Lung microvascular endothelial cell (primary cell): ENCODE data around the gene PDE4D. TPM values are rescaled to one million over a fixed set of nuclear protein-coding genes. Genes with fewer than 3 reads are reported as not detected.

Source experiments
- DNase-seq, 2 donors: peaks; one replicate each; pipeline versions ENCODE4 v3.0.0 to v3.0.0-alpha.2; 2010; ENCODE audit warnings: low read depth in 2 of 2
- total RNA-seq: library from RNA; depleted of rRNA; stranded (reverse); fragments of >200 nt; gene quantifications from 2 replicates; pipeline ENCODE4 v1.2.1, GENCODE V29; 2014

Gene PDE4D
- total RNA-seq, 1 donor from 2014 or later: 23.8 TPM

GRCh38 chr5:59554501-59554900 lies 339.0 kb downstream of the PDE4D start:
- DNase-seq: peak in 1 of 2 donors; percentile 28

- no peak for DNase-seq
Observed at GRCh38 chr5:59553992-59554391, 339.5 kb downstream of the PDE4D start.

- no peak for DNase-seq
Observed at GRCh38 chr5:59548807-59549357, 344.6 kb downstream of the PDE4D start.

- no peak for DNase-seq
Observed at GRCh38 chr5:59547731-59548130, 345.8 kb downstream of the PDE4D start.

GRCh38 chr5:59544573-59544972 lies 349.0 kb downstream of the PDE4D start:
- DNase-seq: no peak

GRCh38 chr5:59543821-59544442 lies 349.6 kb downstream of the PDE4D start:
- peak in 1 of 2 donors; percentile 72 for DNase-seq

GRCh38 chr5:59542851-59543820 lies 350.4 kb downstream of the PDE4D start:
- peak; percentile 80 to 93 for DNase-seq

GRCh38 chr5:59542306-59542705 lies 351.2 kb downstream of the PDE4D start:
- DNase-seq: no peak

GRCh38 chr5:59540366-59540765 lies 353.2 kb downstream of the PDE4D start:
- peak in 1 of 2 donors; percentile 28 for DNase-seq

GRCh38 chr5:59538750-59539121 lies 354.8 kb downstream of the PDE4D start:
- DNase-seq: no peak

GRCh38 chr5:59537961-59538749 lies 355.4 kb downstream of the PDE4D start:
- DNase-seq: no peak

GRCh38 chr5:59536875-59537274 lies 356.7 kb downstream of the PDE4D start:
- DNase-seq: no peak

GRCh38 chr5:59535561-59535960 lies 358.0 kb downstream of the PDE4D start:
- DNase-seq: no peak

- DNase-seq: no peak
Observed at GRCh38 chr5:59533730-59534108, 359.8 kb downstream of the PDE4D start.

GRCh38 chr5:59532979-59533729 lies 360.4 kb downstream of the PDE4D start:
- no peak for DNase-seq

GRCh38 chr5:59529239-59529638 lies 364.3 kb downstream of the PDE4D start:
- DNase-seq: no peak

GRCh38 chr5:59528202-59528862 lies 365.2 kb downstream of the PDE4D start:
- peak in 1 of 2 donors; percentile 24 for DNase-seq

- DNase-seq: peak; percentile 65 to 79
Observed at GRCh38 chr5:59525957-59526356, 367.6 kb downstream of the PDE4D start.

- DNase-seq: no peak
Observed at GRCh38 chr5:59525311-59525710, 368.2 kb downstream of the PDE4D start.

GRCh38 chr5:59522201-59522831 lies 371.2 kb downstream of the PDE4D start:
- DNase-seq: no peak
